ENCODE data around the gene CNGA2. TPM values are rescaled to one million over a fixed set of nuclear protein-coding genes. Genes with fewer than 3 reads are reported as not detected.
A peak's percentile ranks its signal among the peaks of the same experiment; 100 is the strongest.

The CNGA2 gene
- total RNA-seq, 1 donor from 2014 or later = not detected

- Mint-ChIP-seq H3K4me1 (ENCODE audit: low read depth, unreplicated experiment) (peaks cover 4% of the 10 kb centered on the region), H3K27me3 (ENCODE audit: low read depth, unreplicated experiment) (peaks cover 26% of the 10 kb centered on the region), H3K27ac (ENCODE audit: unreplicated experiment) (no peak overlapping the region), H3K9me3 (ENCODE audit: unreplicated experiment) (no peaks in the 10 kb centered on the region), H3K36me3 (ENCODE audit: low read depth, unreplicated experiment) (no peaks in the 10 kb centered on the region), H3K4me3 (ENCODE audit: unreplicated experiment) (no peak overlapping the region)
- Histone ChIP-seq H3K4me2 (ENCODE audit: low read length) (no peak overlapping the region), H3K36me3 (ENCODE audit: insufficient read depth, low read length) (no peaks in the 10 kb centered on the region), H3K4me3 (ENCODE audit: insufficient read depth, low read depth, low read length) (no peak overlapping the region), H3K9me3 (ENCODE audit: insufficient read depth, low read depth, low read length) (no peaks in the 10 kb centered on the region), H3K27ac (ENCODE audit: low read depth, low read length) (no peak overlapping the region), H3K9ac (ENCODE audit: low read length) (no peak overlapping the region), H2AFZ (ENCODE audit: low read depth, low read length) (no peak overlapping the region), H4K20me1 (ENCODE audit: insufficient read depth, low read length) (no peaks in the 10 kb centered on the region), H3K27me3 (ENCODE audit: insufficient read depth, low read length) (no peaks in the 10 kb centered on the region), H3K79me2 (ENCODE audit: insufficient read depth, low read length) (no peaks in the 10 kb centered on the region), H3K4me1 (ENCODE audit: insufficient read depth, low read length) (no peaks in the 10 kb centered on the region)
- no peak for FAIRE-seq
- DNase-seq (ENCODE audit: low read depth) = no peak
- TF ChIP-seq CTCF (IDR thresholded peaks at IDR 0.05; ENCODE audit: insufficient read depth, low read depth, low read length) = no peak
- no peak for TF ChIP-seq EZH2 (IDR thresholded peaks at IDR 0.05; ENCODE audit: insufficient read depth, low read length)
Observed at GRCh38 chrX:151714362-151714761, 20.2 kb upstream of the CNGA2 start.

GRCh38 chrX:151715752-151716151 lies 18.8 kb upstream of the CNGA2 start, which contains the start of gene FATE1:
FATE1 (plus strand) TSS chrX:151716035; CDS start chrX:151716120, 85 bp downstream.
- Histone ChIP-seq H3K9ac (ENCODE audit: low read length) (no peak within 1 kb of the TSS), H3K36me3 (ENCODE audit: insufficient read depth, low read length) (no peaks in the 10 kb centered on the region), H3K9me3 (ENCODE audit: insufficient read depth, low read depth, low read length) (no peaks in the 10 kb centered on the region), H3K79me2 (ENCODE audit: insufficient read depth, low read length) (no peaks in the 10 kb centered on the region), H3K27me3 (ENCODE audit: insufficient read depth, low read length) (no peaks in the 10 kb centered on the region), H3K4me3 (ENCODE audit: insufficient read depth, low read depth, low read length) (no peak within 1 kb of the TSS), H3K4me1 (ENCODE audit: insufficient read depth, low read length) (no peaks in the 10 kb centered on the region), H3K27ac (ENCODE audit: low read depth, low read length) (no peak within 1 kb of the TSS), H4K20me1 (ENCODE audit: insufficient read depth, low read length) (no peaks in the 10 kb centered on the region), H3K4me2 (ENCODE audit: low read length) (no peak within 1 kb of the TSS), H2AFZ (ENCODE audit: low read depth, low read length) (no peak within 1 kb of the TSS)
- Mint-ChIP-seq H3K4me1 (ENCODE audit: low read depth, unreplicated experiment) (peaks cover 4% of the 10 kb centered on the region), H3K4me3 (ENCODE audit: unreplicated experiment) (no peak within 1 kb of the TSS), H3K27me3 (ENCODE audit: low read depth, unreplicated experiment) (peaks cover 21% of the 10 kb centered on the region), H3K36me3 (ENCODE audit: low read depth, unreplicated experiment) (no peaks in the 10 kb centered on the region), H3K27ac (ENCODE audit: unreplicated experiment) (peak within 1 kb of the TSS; percentile 69), H3K9me3 (ENCODE audit: unreplicated experiment) (no peaks in the 10 kb centered on the region)
- DNase-seq (ENCODE audit: low read depth) (no peak), FAIRE-seq (no peak)
- TF ChIP-seq EZH2 (IDR thresholded peaks at IDR 0.05; ENCODE audit: insufficient read depth, low read length) (no peak), CTCF (IDR thresholded peaks at IDR 0.05; ENCODE audit: insufficient read depth, low read depth, low read length) (no peak)

GRCh38 chrX:151722241-151722846 lies 12.2 kb upstream of the CNGA2 start:
- FAIRE-seq (no peak), DNase-seq (ENCODE audit: low read depth) (no peak)
- TF ChIP-seq CTCF (IDR thresholded peaks at IDR 0.05; ENCODE audit: insufficient read depth, low read depth, low read length) (no peak), EZH2 (IDR thresholded peaks at IDR 0.05; ENCODE audit: insufficient read depth, low read length) (no peak)
- H3K27me3 Mint-ChIP-seq (ENCODE audit: low read depth, unreplicated experiment) = peaks cover 9% of the 10 kb centered on the region
- no peaks in the 10 kb centered on the region for H3K36me3 ChIP-seq (ENCODE audit: insufficient read depth, low read length)
- H3K27ac ChIP-seq (ENCODE audit: low read depth, low read length) = no peak overlapping the region
- H3K4me1 Mint-ChIP-seq (ENCODE audit: low read depth, unreplicated experiment) = no peaks in the 10 kb centered on the region
- no peak overlapping the region for H3K9ac ChIP-seq (ENCODE audit: low read length)
- no peak overlapping the region for H3K4me3 ChIP-seq (ENCODE audit: insufficient read depth, low read depth, low read length)
- no peaks in the 10 kb centered on the region for H3K9me3 Mint-ChIP-seq (ENCODE audit: unreplicated experiment)
- H2AFZ ChIP-seq (ENCODE audit: low read depth, low read length) = no peak overlapping the region
- no peaks in the 10 kb centered on the region for H4K20me1 ChIP-seq (ENCODE audit: insufficient read depth, low read length)
- no peak overlapping the region for H3K4me3 Mint-ChIP-seq (ENCODE audit: unreplicated experiment)
- no peaks in the 10 kb centered on the region for H3K4me1 ChIP-seq (ENCODE audit: insufficient read depth, low read length)
- H3K27ac Mint-ChIP-seq (ENCODE audit: unreplicated experiment) = no peak overlapping the region
- H3K9me3 ChIP-seq (ENCODE audit: insufficient read depth, low read depth, low read length) = no peaks in the 10 kb centered on the region
- H3K36me3 Mint-ChIP-seq (ENCODE audit: low read depth, unreplicated experiment) = no peaks in the 10 kb centered on the region
- H3K4me2 ChIP-seq (ENCODE audit: low read length) = no peak overlapping the region
- H3K27me3 ChIP-seq (ENCODE audit: insufficient read depth, low read length) = no peaks in the 10 kb centered on the region
- no peaks in the 10 kb centered on the region for H3K79me2 ChIP-seq (ENCODE audit: insufficient read depth, low read length)

Measured in astrocyte (in vitro differentiated cells and primary cell).